ENCODE results near the gene SARS1.

- TF ChIP-seq EZH2 (IDR thresholded peaks at IDR 0.05; ENCODE audit: insufficient read depth, poor library complexity, severe bottlenecking) (no peak), EZH2phosphoT487 (IDR thresholded peaks at IDR 0.05; ENCODE audit: insufficient read depth, low read depth) (no peak)
These were observed 22.3 kb upstream of the SARS1 start for GRCh38 chr1:109191377-109191776.
